Psoas muscle (tissue), 8 donors: ENCODE results near the gene TFPI. TPM values are rescaled to one million over a fixed set of nuclear protein-coding genes. Genes with fewer than 3 reads are reported as not detected.

Source experiments
- ATAC-seq, 4 donors: fragments of 200-7000 bp; cut with Tn5 transposase; one replicate each; pipeline ENCODE4 v1.9.1; 2020; ENCODE audit warnings: moderate library complexity in 3 of 4, mild to moderate bottlenecking in 2 of 4
- DNase-seq, 2 donors: peaks; one replicate each; pipeline ENCODE4 v3.0.0-alpha.2; 2020
- H3K27ac ChIP-seq: fragments of 200-600 bp; one replicate; pipeline ENCODE4 v1.8.0; 2022
- H3K27me3 ChIP-seq, 3 donors: fragments of 200-600 bp in 1 of 3; one replicate each; pipeline versions ENCODE4 v1.6.1 to v1.8.0; 2013 to 2022; ENCODE audit warnings: low read length in 2 of 3, mild to moderate bottlenecking in 2 of 3, moderate library complexity in 1 of 3; ENCODE audit not compliant: insufficient read depth in 3 of 3
- H3K36me3 ChIP-seq, 2 donors: fragments of 200-600 bp in 1 of 2; one replicate each; pipeline versions ENCODE4 v1.6.1 to v1.8.0; 2013 to 2022; ENCODE audit warnings: low read depth in 1 of 2, mild to moderate bottlenecking in 1 of 2, moderate library complexity in 1 of 2; ENCODE audit not compliant: insufficient read depth in 1 of 2
- H3K4me1 ChIP-seq: fragments of 200-600 bp; one replicate; pipeline ENCODE4 v1.8.0; 2022
- H3K4me3 ChIP-seq: fragments of 200-600 bp; one replicate; pipeline ENCODE4 v1.8.0; 2022; ENCODE audit warnings: mild to moderate bottlenecking
- H3K9me3 ChIP-seq: fragments of 200-600 bp; one replicate; pipeline ENCODE4 v1.8.0; 2022
- CTCF ChIP-seq: fragments of 200-600 bp; IDR thresholded peaks from one replicate; pipeline ENCODE4 v1.8.0; 2022; ENCODE audit warnings: antibody characterized with exemption
- WGBS, 3 donors: extraction: QIAGEN DNeasy Blood & Tissue Kit; methylation state at CpG; one replicate each; pipeline versions ENCODE4 v1.1.6 to v1.1.7; 2013; 5-methylcytosine and 5-hydroxymethylcytosine counted together
- intact Hi-C, 2 donors: fragments of 100-400 bp; cut with DNase I; formaldehyde crosslinking; loops; one replicate each; pipeline versions ENCODE4 v1.11.0 to v1.14.2; 2022
- polyA plus RNA-seq, 3 donors: library from polyadenylated mRNA; stranded (reverse); fragments of 200-250 nt; gene quantifications; one replicate each; pipeline ENCODE4 v1.2.3, GENCODE V29; 2013
- total RNA-seq, 4 donors: library from RNA; stranded (reverse); fragmentation: NEBNext Ultra II Directional in 2 of 4; extraction: Animal tissue kit (Norgen Biotek cat#: 25700) in 2 of 4; gene quantifications; one replicate each; pipeline versions ENCODE4 v1.2.1 to v1.2.4, GENCODE V29; 2021 to 2023
- donor health status: healthy with polysubstance abuse.
- donor health status: DM: no; HTN: no; CAD: no; lungs with moderate emphysema.
- donor health status: Bipolar disorder and iron deficiency.
- donor health status: healthy.
- donor health status: DM: yes; HTN: yes; CAD: no.
- donor health status: DM: no; HTN: no; CAD: no.
- donor health status: DM: no; HTN: no; CAD: no.
- donor health status: DM: yes; HTN: yes; CAD: no.

Gene TFPI
- total and polyA plus RNA-seq, 7 donors: 15.0 to 96.0 (median 42.6) TPM

DNA sequence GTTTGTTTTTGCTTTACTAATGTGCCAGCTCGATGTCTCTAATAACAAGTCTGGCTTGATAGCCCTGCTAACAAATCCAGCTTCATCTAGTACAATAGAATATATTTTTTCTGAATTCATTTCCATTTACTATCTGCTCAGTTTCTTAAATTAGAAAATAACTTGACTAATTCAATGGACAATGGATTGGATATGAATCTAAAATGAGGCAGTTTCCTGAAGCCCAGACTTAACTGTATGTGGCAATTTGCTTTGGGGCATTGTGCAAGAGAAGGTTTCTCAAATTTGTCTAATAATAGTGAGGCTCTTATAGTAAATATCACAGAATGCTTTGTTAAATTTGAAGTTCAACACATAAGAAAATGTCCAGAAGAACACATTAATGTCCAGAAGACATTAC lies 132.0 kb downstream of the TFPI start:
- H3K27ac ChIP-seq: no peak overlapping the region
- intact Hi-C loops: no loop called here
- ATAC-seq (no peak), DNase-seq (no peak)
- H3K36me3 ChIP-seq: no peaks in the 10 kb centered on the region
- 67 to 77% (median 68%) methylated on average over 1 of the region's 1 CpG for WGBS, 3 donors
- no peaks in the 10 kb centered on the region for H3K9me3 ChIP-seq
- no peaks in the 10 kb centered on the region for H3K4me1 ChIP-seq
- H3K4me3 ChIP-seq: no peak overlapping the region
- H3K27me3 ChIP-seq: no peaks in the 10 kb centered on the region
- TF ChIP-seq CTCF: no peak

- ATAC-seq (no peak), DNase-seq (no peak)
- Histone ChIP-seq H3K4me1 (no peaks in the 10 kb centered on the region), H3K9me3 (no peaks in the 10 kb centered on the region), H3K27ac (no peak overlapping the region), H3K36me3 (no peaks in the 10 kb centered on the region), H3K27me3 (no peaks in the 10 kb centered on the region), H3K4me3 (no peak overlapping the region)
- intact Hi-C loops: no loop called here
- TF ChIP-seq CTCF: no peak
- WGBS, 3 donors: 84 to 86% (median 85%) methylated on average over 3 of the region's 3 CpGs
Observed at GRCh38 chr2:187421519-187421918, 132.7 kb downstream of the TFPI start.

GRCh38 chr2:187419808-187420207 lies 134.4 kb downstream of the TFPI start:
- no peaks in the 10 kb centered on the region for H3K4me1 ChIP-seq
- no peak overlapping the region for H3K4me3 ChIP-seq
- intact Hi-C loops: no loop called here
- no peaks in the 10 kb centered on the region for H3K27me3 ChIP-seq
- DNase-seq (no peak), ATAC-seq (no peak)
- H3K27ac ChIP-seq: no peak overlapping the region
- H3K9me3 ChIP-seq: no peaks in the 10 kb centered on the region
- TF ChIP-seq CTCF: no peak
- H3K36me3 ChIP-seq: no peaks in the 10 kb centered on the region
- WGBS, 3 donors: 89 to 93% (median 92%) methylated on average over 1 of the region's 1 CpG

- no peak overlapping the region for H3K4me3 ChIP-seq
- H3K36me3 ChIP-seq: no peaks in the 10 kb centered on the region
- 83 to 89% (median 84%) methylated on average over 5 of the region's 5 CpGs for WGBS, 3 donors
- H3K9me3 ChIP-seq: no peaks in the 10 kb centered on the region
- H3K27me3 ChIP-seq: no peaks in the 10 kb centered on the region
- no peak for ATAC-seq
- H3K4me1 ChIP-seq: no peaks in the 10 kb centered on the region
- no peak for DNase-seq
- intact Hi-C loops: no loop called here
- no peak overlapping the region for H3K27ac ChIP-seq
- no peak for TF ChIP-seq CTCF
Observed at GRCh38 chr2:187415449-187415848, 138.8 kb downstream of the TFPI start.

Other genes with a start within 250 kb of the TFPI start
- 10 to 100 TPM in 1 of 4 donors, 1 to 10 TPM in 3; 2.8 to 18.9 (median 7.3) TPM for gene CALCRL, start 106.2 kb downstream of the TFPI start, total RNA-seq
- 1 to 10 TPM; 2.9 to 8.8 (median 4.3) TPM for gene CALCRL, start 106.2 kb downstream of the TFPI start, polyA plus RNA-seq